Right hindlimb (tissue), 1 donor: ENCODE data around the gene SHANK3.

Experiments used
- DNase-seq: peaks from one replicate; pipeline ENCODE4 v3.0.0-alpha.2; 2018

SHANK3 gene

DNA sequence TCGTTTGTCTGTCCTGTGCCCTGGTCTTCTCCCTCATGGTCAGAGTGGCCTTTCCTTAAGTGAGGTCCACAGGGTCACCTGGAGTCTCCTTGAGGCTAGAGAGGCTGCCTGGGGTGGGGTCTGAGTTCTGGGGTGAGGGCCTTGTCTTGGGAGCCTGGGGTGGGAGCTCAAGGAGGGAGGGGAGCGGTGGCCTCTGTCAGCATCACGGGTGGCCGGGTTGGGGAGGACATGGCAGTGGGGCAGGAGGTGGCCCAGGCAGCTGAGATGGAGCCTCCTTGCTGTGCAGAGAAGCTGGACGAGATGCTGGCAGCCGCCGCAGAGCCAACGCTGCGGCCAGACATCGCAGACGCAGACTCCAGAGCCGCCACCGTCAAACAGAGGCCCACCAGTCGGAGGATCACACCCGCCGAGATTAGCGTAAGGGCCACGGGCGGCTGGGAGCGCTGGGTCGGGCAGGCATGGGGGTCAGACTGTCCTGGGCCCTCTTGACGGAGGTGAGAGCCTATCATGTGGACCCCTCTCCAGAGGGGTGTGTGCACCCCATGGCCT, 42.1 kb downstream of the SHANK3 start:
- no peak for DNase-seq

GRCh38 chr22:50715250-50715649, 42.6 kb downstream of the SHANK3 start:
- DNase-seq, result no peak

GRCh38 chr22:50715776-50716175, 43.2 kb downstream of the SHANK3 start:
- no peak for DNase-seq

DNA sequence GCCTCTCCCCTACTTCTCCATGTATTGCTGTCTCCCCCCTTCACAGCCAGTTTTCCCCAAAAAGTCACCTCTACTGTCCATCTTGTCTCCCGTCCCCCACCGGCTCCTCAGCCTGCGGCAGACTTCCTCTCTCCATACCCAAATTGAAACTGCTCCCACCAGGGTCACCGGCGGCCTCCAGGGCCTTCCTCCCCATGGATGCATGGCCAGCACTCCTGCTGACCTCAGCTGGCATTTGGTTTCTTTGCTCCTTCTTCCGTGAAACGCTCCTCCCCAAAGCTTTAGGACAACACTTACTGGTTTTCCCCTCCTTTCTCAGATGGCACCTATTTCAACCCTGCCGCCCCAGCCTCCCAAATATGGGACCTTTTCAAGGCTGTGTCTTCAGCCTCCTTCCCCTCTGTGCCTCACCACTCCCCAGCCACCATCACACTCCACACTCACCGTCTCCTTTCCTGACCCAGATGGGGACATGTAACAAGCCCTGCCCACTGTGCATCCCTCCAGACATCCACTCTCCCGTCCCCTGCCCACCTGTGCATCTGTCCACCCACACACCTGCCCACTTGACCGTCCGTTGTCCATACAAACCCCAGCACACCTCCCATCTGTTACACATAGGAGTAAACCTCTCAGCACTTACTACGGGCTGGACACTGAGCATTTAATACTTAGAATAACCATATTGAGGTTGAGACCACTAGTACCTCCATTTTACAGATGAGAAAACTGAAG, 43.8 kb downstream of the SHANK3 start:
- no peak for DNase-seq

DNA sequence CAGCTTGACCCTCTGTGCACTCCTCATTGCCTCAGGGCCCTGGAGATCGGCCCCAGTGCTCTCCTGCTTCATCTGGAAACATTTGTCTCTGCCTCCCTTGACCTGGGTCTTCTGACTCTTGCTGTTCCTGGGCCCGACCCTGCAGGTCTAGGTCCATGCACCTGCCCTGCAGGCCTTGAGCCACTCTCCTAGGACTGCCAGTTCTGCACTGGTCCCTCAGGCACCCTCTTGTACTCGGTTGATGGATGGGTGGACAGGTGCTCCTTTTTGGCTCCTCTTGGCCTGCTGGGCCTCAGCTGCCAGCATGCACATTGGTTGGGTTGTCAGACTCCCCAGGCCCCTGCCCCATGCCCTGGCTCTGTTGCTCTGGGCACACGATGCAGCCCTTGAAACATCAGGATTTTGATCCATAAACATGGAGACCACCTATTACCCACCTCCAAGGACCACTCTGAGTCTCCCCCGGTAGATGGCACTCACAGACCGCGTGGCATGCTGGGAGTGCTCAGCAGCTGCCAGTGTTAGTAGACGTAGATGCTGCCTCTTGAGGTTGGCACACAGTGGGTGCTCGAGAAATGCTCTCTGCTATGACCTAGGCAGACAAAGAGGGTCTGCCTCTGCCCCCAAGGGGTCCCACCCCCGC, 45.2 kb downstream of the SHANK3 start:
- no peak for DNase-seq

DNA sequence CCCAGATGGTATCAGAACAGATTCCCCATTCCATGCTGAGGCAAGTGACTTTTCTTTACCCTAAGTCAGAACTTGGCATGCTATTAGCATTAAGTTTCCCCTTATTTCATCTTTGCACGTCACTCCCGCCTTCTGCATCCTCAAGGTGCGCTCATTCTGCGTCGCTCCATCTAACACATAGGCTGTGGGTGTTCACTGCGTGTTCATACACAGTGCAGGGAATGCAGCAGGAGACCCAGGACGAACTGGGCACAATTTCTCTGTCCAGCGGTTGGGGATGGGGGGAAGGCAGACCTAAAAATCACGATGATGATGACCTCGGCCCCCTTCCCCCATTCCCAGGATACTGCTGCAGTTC, 45.7 kb downstream of the SHANK3 start:
- DNase-seq, result no peak

DNA sequence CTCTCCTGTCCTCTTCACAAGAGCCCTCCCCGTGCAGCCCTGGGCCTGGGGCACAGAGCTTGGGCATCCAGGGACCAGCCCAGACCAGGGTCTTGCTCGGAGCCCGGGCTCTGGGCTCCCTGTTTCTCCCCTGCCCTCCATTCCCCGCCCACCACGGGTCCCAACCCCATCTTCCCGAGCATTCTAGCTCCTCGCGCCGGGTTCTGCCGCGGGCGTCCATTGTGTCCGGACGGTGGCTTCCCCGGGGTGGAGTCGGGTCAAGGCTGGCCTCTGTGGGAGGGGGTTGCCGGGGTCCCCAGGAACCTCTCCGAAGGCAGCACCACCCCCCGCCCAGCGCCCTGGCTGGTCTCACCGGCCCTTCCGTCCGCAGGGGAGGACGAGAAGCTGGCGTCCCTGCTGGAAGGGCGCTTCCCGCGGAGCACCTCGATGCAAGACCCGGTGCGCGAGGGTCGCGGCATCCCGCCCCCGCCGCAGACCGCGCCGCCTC, 47.2 kb downstream of the SHANK3 start:
- DNase-seq, result no peak

DNA sequence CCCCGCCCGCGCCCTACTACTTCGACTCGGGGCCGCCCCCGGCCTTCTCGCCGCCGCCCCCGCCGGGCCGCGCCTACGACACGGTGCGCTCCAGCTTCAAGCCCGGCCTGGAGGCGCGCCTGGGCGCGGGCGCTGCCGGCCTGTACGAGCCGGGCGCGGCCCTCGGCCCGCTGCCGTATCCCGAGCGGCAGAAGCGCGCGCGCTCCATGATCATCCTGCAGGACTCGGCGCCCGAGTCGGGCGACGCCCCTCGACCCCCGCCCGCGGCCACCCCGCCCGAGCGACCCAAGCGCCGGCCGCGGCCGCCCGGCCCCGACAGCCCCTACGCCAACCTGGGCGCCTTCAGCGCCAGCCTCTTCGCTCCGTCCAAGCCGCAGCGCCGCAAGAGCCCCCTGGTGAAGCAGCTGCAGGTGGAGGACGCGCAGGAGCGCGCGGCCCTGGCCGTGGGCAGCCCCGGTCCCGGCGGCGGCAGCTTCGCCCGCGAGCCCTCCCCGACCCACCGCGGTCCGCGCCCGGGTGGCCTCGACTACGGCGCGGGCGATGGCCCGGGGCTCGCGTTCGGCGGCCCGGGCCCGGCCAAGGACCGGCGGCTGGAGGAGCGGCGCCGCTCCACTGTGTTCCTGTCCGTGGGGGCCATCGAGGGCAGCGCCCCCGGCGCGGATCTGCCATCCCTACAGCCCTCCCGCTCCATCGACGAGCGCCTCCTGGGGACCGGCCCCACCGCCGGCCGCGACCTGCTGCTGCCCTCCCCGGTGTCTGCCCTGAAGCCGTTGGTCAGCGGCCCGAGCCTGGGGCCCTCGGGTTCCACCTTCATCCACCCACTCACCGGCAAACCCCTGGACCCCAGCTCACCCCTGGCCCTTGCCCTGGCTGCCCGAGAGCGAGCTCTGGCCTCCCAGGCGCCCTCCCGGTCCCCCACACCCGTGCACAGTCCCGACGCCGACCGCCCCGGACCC, 48.0 kb downstream of the SHANK3 start:
- no peak for DNase-seq

DNA sequence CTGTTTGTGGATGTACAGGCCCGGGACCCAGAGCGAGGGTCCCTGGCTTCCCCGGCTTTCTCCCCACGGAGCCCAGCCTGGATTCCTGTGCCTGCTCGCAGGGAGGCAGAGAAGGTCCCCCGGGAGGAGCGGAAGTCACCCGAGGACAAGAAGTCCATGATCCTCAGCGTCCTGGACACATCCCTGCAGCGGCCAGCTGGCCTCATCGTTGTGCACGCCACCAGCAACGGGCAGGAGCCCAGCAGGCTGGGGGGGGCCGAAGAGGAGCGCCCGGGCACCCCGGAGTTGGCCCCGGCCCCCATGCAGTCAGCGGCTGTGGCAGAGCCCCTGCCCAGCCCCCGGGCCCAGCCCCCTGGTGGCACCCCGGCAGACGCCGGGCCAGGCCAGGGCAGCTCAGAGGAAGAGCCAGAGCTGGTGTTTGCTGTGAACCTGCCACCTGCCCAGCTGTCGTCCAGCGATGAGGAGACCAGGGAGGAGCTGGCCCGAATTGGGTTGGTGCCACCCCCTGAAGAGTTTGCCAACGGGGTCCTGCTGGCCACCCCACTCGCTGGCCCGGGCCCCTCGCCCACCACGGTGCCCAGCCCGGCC, 48.7 kb downstream of the SHANK3 start:
- DNase-seq, result no peak

DNA sequence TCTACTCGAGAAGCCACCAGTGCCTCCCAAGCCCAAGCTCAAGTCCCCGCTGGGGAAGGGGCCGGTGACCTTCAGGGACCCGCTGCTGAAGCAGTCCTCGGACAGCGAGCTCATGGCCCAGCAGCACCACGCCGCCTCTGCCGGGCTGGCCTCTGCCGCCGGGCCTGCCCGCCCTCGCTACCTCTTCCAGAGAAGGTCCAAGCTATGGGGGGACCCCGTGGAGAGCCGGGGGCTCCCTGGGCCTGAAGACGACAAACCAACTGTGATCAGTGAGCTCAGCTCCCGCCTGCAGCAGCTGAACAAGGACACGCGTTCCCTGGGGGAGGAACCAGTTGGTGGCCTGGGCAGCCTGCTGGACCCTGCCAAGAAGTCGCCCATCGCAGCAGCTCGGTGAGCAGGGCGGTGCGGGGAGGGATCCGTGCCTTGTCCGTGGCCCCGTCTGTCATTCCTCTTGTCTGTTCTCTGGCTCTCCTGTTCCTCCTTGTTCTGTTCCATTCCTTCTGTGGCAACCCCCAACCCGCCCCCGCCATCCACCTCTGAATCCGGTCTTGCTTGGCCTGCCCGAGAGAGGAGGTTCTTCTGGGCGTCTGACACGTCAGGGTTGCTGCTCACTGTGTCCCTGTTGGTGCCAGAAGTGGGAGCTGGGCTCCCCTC, 49.6 kb downstream of the SHANK3 start:
- no peak for DNase-seq
